ENCODE data around the gene USP17L21. TPM values are rescaled to one million over a fixed set of nuclear protein-coding genes. Genes with fewer than 3 reads are reported as not detected.
"Not testable (repeated sequence)": the region's sequence is repeated elsewhere in the genome, so short reads cannot be mapped to it uniquely, and the experiment has no call there.

The USP17L21 gene, protein sequence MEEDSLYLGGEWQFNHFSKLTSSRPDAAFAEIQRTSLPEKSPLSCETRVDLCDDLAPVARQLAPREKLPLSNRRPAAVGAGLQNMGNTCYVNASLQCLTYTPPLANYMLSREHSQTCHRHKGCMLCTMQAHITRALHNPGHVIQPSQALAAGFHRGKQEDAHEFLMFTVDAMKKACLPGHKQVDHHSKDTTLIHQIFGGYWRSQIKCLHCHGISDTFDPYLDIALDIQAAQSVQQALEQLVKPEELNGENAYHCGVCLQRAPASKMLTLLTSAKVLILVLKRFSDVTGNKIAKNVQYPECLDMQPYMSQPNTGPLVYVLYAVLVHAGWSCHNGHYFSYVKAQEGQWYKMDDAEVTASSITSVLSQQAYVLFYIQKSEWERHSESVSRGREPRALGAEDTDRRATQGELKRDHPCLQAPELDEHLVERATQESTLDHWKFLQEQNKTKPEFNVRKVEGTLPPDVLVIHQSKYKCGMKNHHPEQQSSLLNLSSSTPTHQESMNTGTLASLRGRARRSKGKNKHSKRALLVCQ
- not detected for polyA plus RNA-seq (ENCODE audit: insufficient read length)

DNA sequence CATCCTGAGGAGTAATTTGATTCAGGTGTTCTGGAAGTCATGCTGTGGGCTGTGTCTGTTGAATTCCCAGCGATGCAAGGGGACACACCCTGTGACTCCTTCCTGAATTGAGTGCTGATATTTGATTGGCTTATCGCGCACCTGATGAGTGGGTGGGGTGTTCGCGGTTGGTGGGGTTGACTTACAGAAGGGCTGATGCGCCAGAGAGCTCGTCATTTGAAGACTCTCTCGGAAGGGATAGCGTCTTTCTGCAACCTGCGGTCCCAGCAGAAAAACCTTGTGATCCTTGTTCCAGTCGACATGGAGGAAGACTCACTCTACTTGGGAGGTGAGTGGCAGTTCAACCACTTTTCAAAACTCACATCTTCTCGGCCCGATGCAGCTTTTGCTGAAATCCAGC lies at the start of gene USP17L21:
TSS of gene USP17L21 (plus strand) at position 301 of the 400 bp plus-strand sequence. CDS start at position 301, 0 bp downstream.
- DNase-seq (ENCODE audit: low read depth): not testable (repeated sequence)

DNA sequence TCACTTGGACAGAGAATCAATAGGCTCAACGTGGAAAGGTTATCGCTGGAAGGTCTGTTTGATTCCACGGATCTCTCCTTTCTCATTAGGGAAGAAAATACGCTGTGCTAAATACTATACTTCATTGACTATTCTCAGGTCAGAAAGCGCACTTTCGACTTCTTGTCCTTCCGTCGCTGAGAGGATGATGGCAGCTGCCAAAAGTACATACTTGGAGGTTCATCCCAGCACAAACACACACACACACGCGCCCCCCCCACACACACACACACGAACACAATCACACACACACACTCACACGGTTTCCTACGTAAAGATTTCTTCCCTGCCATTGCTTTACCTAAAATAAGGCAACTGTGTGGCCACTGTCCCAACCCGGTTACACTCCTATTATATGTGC lies 48.0 kb upstream of the USP17L21 start:
- DNase-seq (ENCODE audit: low read depth): not testable (repeated sequence)

DNA sequence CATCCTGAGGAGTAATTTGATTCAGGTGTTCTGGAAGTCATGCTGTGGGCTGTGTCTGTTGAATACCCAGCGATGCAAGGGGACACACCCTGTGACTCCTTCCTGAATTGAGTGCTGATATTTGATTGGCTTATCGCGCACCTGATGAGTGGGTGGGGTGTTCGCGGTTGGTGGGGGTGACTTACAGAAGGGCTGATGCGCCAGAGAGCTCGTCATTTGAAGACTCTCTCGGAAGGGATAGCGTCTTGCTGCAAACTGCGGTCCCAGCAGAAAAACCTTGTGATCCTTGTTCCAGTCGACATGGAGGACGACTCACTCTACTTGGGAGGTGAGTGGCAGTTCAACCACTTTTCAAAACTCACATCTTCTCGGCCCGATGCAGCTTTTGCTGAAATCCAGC lies 47.6 kb upstream of the USP17L21 start, which contains the start of gene USP17L11:
TSS of gene USP17L11 (plus strand) at position 301 of the 400 bp plus-strand sequence. CDS start at position 301, 0 bp downstream.
- not testable (repeated sequence) for DNase-seq (ENCODE audit: low read depth)

DNA sequence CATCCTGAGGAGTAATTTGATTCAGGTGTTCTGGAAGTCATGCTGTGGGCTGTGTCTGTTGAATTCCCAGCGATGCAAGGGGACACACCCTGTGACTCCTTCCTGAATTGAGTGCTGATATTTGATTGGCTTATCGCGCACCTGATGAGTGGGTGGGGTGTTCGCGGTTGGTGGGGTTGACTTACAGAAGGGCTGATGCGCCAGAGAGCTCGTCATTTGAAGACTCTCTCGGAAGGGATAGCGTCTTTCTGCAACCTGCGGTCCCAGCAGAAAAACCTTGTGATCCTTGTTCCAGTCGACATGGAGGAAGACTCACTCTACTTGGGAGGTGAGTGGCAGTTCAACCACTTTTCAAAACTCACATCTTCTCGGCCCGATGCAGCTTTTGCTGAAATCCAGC lies 42.8 kb upstream of the USP17L21 start, which contains the start of gene USP17L12:
TSS of gene USP17L12 (plus strand) at position 301 of the 400 bp plus-strand sequence. CDS start at position 301, 0 bp downstream.
- not testable (repeated sequence) for DNase-seq (ENCODE audit: low read depth)

DNA sequence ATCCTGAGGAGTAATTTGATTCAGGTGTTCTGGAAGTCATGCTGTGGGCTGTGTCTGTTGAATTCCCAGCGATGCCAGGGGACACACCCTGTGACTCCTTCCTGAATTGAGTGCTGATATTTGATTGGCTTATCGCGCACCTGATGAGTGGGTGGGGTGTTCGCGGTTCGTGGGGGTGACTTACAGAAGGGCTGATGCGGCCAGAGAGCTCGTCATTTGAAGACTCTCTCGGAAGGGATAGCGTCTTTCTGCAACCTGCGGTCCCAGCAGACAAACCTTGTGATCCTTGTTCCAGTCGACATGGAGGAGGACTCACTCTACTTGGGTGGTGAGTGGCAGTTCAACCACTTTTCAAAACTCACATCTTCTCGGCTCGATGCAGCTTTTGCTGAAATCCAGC lies 38.1 kb upstream of the USP17L21 start, which contains the start of gene USP17L13:
TSS of gene USP17L13 (plus strand) at position 301 of the 400 bp plus-strand sequence. CDS start at position 301, 0 bp downstream.
- not testable (repeated sequence) for DNase-seq (ENCODE audit: low read depth)

DNA sequence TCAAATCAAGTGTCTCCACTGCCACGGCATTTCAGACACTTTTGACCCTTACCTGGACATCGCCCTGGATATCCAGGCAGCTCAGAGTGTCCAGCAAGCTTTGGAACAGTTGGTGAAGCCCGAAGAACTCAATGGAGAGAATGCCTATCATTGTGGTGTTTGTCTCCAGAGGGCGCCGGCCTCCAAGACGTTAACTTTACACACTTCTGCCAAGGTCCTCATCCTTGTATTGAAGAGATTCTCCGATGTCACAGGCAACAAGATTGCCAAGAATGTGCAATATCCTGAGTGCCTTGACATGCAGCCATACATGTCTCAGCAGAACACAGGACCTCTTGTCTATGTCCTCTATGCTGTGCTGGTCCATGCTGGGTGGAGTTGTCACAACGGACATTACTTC lies 32.4 kb upstream of the USP17L21 start:
- not testable (repeated sequence) for DNase-seq (ENCODE audit: low read depth)

DNA sequence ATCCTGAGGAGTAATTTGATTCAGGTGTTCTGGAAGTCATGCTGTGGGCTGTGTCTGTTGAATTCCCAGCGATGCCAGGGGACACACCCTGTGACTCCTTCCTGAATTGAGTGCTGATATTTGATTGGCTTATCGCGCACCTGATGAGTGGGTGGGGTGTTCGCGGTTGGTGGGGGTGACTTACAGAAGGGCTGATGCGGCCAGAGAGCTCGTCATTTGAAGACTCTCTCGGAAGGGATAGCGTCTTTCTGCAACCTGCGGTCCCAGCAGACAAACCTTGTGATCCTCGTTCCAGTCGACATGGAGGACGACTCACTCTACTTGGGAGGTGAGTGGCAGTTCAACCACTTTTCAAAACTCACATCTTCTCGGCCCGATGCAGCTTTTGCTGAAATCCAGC lies 28.6 kb upstream of the USP17L21 start, which contains the start of gene USP17L15:
TSS of gene USP17L15 (plus strand) at position 301 of the 400 bp plus-strand sequence. CDS start at position 301, 0 bp downstream.
- DNase-seq (ENCODE audit: low read depth): not testable (repeated sequence)

DNA sequence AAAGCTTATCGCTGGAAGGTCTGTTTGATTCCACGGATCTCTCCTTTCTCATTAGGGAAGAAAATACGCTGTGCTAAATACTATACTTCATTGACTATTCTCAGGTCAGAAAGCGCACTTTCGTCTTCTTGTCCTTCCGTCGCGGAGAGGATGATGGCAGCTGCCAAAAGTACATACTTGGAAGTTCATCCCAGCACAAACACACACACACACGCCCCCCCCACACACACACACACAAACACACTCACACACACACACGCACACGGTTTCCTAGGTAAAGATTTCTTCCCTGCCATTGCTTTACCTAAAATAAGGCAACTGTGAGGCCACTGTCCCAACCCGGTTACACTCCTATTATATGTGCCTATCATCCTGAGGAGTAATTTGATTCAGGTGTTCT lies 24.2 kb upstream of the USP17L21 start:
- DNase-seq (ENCODE audit: low read depth): not testable (repeated sequence)

DNA sequence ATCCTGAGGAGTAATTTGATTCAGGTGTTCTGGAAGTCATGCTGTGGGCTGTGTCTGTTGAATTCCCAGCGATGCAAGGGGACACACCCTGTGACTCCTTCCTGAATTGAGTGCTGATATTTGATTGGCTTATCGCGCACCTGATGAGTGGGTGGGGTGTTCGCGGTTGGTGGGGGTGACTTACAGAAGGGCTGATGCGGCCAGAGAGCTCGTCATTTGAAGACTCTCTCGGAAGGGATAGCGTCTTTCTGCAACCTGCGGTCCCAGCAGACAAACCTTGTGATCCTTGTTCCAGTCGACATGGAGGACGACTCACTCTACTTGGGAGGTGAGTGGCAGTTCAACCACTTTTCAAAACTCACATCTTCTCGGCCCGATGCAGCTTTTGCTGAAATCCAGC lies 19.1 kb upstream of the USP17L21 start, which contains the start of gene USP17L17:
TSS of gene USP17L17 (plus strand) at position 301 of the 400 bp plus-strand sequence. CDS start at position 301, 0 bp downstream.
- not testable (repeated sequence) for DNase-seq (ENCODE audit: low read depth)

DNA sequence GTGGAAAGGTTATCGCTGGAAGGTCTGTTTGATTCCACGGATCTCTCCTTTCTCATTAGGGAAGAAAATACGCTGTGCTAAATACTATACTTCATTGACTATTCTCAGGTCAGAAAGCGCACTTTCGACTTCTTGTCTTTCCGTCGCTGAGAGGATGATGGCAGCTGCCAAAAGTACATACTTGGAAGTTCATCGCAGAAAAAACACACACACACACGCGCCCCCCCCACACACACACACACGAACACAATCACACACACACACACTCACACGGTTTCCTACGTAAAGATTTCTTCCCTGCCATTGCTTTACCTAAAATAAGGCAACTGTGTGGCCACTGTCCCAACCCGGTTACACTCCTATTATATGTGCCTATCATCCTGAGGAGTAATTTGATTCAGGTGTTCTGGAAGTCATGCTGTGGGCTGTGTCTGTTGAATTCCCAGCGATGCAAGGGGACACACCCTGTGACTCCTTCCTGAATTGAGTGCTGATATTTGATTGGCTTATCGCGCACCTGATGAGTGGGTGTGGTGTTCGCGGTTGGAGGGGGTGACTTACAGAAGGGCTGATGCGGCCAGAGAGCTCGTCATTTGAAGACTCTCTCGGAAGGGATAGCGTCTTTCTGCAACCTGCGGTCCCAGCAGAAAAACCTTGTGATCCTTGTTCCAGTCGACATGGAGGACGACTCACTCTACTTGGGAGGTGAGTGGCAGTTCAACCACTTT lies 14.6 kb upstream of the USP17L21 start, which contains the start of gene USP17L18:
TSS of gene USP17L18 (plus strand) at position 678 of the 728 bp plus-strand sequence. CDS start at position 678, 0 bp downstream.
- DNase-seq (ENCODE audit: low read depth): not testable (repeated sequence)

DNA sequence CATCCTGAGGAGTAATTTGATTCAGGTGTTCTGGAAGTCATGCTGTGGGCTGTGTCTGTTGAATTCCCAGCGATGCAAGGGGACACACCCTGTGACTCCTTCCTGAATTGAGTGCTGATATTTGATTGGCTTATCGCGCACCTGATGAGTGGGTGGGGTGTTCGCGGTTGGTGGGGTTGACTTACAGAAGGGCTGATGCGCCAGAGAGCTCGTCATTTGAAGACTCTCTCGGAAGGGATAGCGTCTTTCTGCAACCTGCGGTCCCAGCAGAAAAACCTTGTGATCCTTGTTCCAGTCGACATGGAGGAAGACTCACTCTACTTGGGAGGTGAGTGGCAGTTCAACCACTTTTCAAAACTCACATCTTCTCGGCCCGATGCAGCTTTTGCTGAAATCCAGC lies 9.6 kb upstream of the USP17L21 start, which contains the start of gene USP17L19:
TSS of gene USP17L19 (plus strand) at position 301 of the 400 bp plus-strand sequence. CDS start at position 301, 0 bp downstream.
- DNase-seq (ENCODE audit: low read depth): not testable (repeated sequence)

DNA sequence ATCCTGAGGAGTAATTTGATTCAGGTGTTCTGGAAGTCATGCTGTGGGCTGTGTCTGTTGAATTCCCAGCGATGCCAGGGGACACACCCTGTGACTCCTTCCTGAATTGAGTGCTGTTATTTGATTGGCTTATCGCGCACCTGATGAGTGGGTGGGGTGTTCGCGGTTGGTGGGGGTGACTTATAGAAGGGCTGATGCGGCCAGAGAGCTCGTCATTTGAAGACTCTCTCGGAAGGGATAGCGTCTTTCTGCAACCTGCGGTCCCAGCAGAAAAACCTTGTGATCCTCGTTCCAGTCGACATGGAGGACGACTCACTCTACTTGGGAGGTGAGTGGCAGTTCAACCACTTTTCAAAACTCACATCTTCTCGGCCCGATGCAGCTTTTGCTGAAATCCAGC lies 4.8 kb upstream of the USP17L21 start, which contains the start of gene USP17L20:
TSS of gene USP17L20 (plus strand) at position 301 of the 400 bp plus-strand sequence. CDS start at position 301, 0 bp downstream.
- DNase-seq (ENCODE audit: low read depth): not testable (repeated sequence)

DNA sequence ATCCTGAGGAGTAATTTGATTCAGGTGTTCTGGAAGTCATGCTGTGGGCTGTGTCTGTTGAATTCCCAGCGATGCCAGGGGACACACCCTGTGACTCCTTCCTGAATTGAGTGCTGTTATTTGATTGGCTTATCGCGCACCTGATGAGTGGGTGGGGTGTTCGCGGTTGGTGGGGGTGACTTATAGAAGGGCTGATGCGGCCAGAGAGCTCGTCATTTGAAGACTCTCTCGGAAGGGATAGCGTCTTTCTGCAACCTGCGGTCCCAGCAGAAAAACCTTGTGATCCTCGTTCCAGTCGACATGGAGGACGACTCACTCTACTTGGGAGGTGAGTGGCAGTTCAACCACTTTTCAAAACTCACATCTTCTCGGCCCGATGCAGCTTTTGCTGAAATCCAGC lies 4.6 kb downstream of the USP17L21 start, which contains the start of gene USP17L22:
TSS of gene USP17L22 (plus strand) at position 301 of the 400 bp plus-strand sequence. CDS start at position 301, 0 bp downstream.
- DNase-seq (ENCODE audit: low read depth): not testable (repeated sequence)

DNA sequence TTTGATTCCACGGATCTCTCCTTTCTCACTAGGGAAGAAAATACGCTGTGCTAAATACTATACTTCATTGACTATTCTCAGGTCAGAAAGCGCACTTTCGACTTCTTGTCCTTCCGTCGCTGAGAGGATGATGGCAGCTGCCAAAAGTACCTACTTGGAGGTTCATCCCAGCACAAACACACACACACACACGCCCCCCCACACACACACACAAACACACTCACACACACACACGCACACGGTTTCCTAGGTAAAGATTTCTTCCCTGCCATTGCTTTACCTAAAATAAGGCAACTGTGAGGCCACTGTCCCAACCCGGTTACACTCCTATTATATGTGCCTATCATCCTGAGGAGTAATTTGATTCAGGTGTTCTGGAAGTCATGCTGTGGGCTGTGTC lies 9.0 kb downstream of the USP17L21 start:
- not testable (repeated sequence) for DNase-seq (ENCODE audit: low read depth)

Other genes starting within 250 kb of the USP17L21 start
- 0.06 TPM for gene FAM90A26, start 92.5 kb upstream of the USP17L21 start, polyA plus RNA-seq (ENCODE audit: insufficient read length)
- not detected for gene USP17L10, start 52.2 kb upstream of the USP17L21 start, polyA plus RNA-seq (ENCODE audit: insufficient read length)
- gene USP17L11, start 47.5 kb upstream of the USP17L21 start, polyA plus RNA-seq (ENCODE audit: insufficient read length): not detected
- gene USP17L12, start 42.7 kb upstream of the USP17L21 start, polyA plus RNA-seq (ENCODE audit: insufficient read length): not detected
- not detected for gene USP17L13, start 38.0 kb upstream of the USP17L21 start, polyA plus RNA-seq (ENCODE audit: insufficient read length)
- gene USP17L15, start 28.5 kb upstream of the USP17L21 start, polyA plus RNA-seq (ENCODE audit: insufficient read length): not detected
- not detected for gene USP17L17, start 19.0 kb upstream of the USP17L21 start, polyA plus RNA-seq (ENCODE audit: insufficient read length)
- gene USP17L18, start 14.2 kb upstream of the USP17L21 start, polyA plus RNA-seq (ENCODE audit: insufficient read length): not detected
- gene USP17L19, start 9.5 kb upstream of the USP17L21 start, polyA plus RNA-seq (ENCODE audit: insufficient read length): not detected
- not detected for gene USP17L20, start 4.7 kb upstream of the USP17L21 start, polyA plus RNA-seq (ENCODE audit: insufficient read length)
- gene USP17L22, start 4.7 kb downstream of the USP17L21 start, polyA plus RNA-seq (ENCODE audit: insufficient read length): not detected
- not detected for gene USP17L24, start 62.3 kb downstream of the USP17L21 start, polyA plus RNA-seq (ENCODE audit: insufficient read length)
- gene USP17L25, start 67.0 kb downstream of the USP17L21 start, polyA plus RNA-seq (ENCODE audit: insufficient read length): not detected
- gene USP17L26, start 71.8 kb downstream of the USP17L21 start, polyA plus RNA-seq (ENCODE audit: insufficient read length): not detected
- gene USP17L5, start 76.5 kb downstream of the USP17L21 start, polyA plus RNA-seq (ENCODE audit: insufficient read length): not detected
- not detected for gene USP17L27, start 81.3 kb downstream of the USP17L21 start, polyA plus RNA-seq (ENCODE audit: insufficient read length)
- gene USP17L28, start 86.0 kb downstream of the USP17L21 start, polyA plus RNA-seq (ENCODE audit: insufficient read length): not detected
- gene USP17L29, start 90.8 kb downstream of the USP17L21 start, polyA plus RNA-seq (ENCODE audit: insufficient read length): not detected
- gene USP17L30, start 100.3 kb downstream of the USP17L21 start, polyA plus RNA-seq (ENCODE audit: insufficient read length): not detected
- gene DEFB131A, start 181.5 kb downstream of the USP17L21 start, polyA plus RNA-seq (ENCODE audit: insufficient read length): not detected

Measured in forelimb muscle (tissue), 1 donor.